K562 (cell line): Measurements from ENCODE around the gene RUNDC3A. TPM values are rescaled to one million over a fixed set of nuclear protein-coding genes. Genes with fewer than 3 reads are reported as not detected.
A peak's percentile ranks its signal among the peaks of the same experiment; 100 is the strongest.

Experiments
- BRD9 ChIP-seq: fragments of 450-650 bp; IDR thresholded peaks from 2 replicates; pipeline ENCODE4 v1.6.1; 2018; ENCODE audit warnings: low read depth; ENCODE audit not compliant: partially characterized antibody
- CHD4 ChIP-seq: fragments of 200-600 bp; sonication (generic); IDR thresholded peaks from 3 replicates; pipeline ENCODE4 v1.6.1; 2012; ENCODE audit warnings: low read depth, mild to moderate bottlenecking, mixed read lengths, low read length, inconsistent platforms; ENCODE audit not compliant: insufficient read depth, insufficient replicate concordance, poor library complexity, severe bottlenecking
- FOXM1 ChIP-seq, 2 experiments: fragments of 450-650 bp in 1 of 2; sonication (generic) in 1 of 2; formaldehyde crosslinking in 1 of 2; IDR thresholded peaks; 2 replicates each; pipeline versions ENCODE4 v1.6.1 to v1.9.0; 2017 to 2022; ENCODE audit warnings: low read depth in 2 of 2, mild to moderate bottlenecking in 2 of 2, missing genetic modification reagents in 1 of 2, moderate library complexity in 1 of 2
- HLTF ChIP-seq: fragments of 450-650 bp; IDR thresholded peaks from 2 replicates; pipeline ENCODE4 v1.6.1; 2016
- HNRNPH1 ChIP-seq: fragments of 200-400 bp; formaldehyde crosslinking; optimal IDR thresholded peaks from 2 replicates; pipeline ENCODE3; 2017; ENCODE audit warnings: low read depth, mild to moderate bottlenecking, low read length, moderate library complexity
- ILF3 ChIP-seq: fragments of 450-650 bp; IDR thresholded peaks from 2 replicates; pipeline ENCODE4 v1.6.1; 2018; ENCODE audit warnings: antibody characterized with exemption, mild to moderate bottlenecking, moderate library complexity, borderline replicate concordance
- POLR2H ChIP-seq: IDR thresholded peaks from 2 replicates; pipeline ENCODE4 v1.6.1; 2016; ENCODE audit warnings: missing genetic modification characterization, low read depth, mild to moderate bottlenecking, control low read depth, missing compliant biosample characterization, moderate library complexity
- SMAD4 ChIP-seq: fragments of 250-450 bp; sonication (Bioruptor Pico); conservative IDR thresholded peaks from 2 replicates; pipeline ENCODE4 v1.8.0; 2021; ENCODE audit warnings: inconsistent platforms, mild to moderate bottlenecking, moderate library complexity
- ZBED1 ChIP-seq: IDR thresholded peaks from 2 replicates; pipeline ENCODE4 v1.6.1; 2014
- ZNF57 ChIP-seq: fragments of 450-650 bp; formaldehyde crosslinking; IDR thresholded peaks from 2 replicates; pipeline ENCODE4 v1.4.0; 2020; ENCODE audit warnings: mild to moderate bottlenecking, moderate library complexity
- polyA plus RNA-seq, 8 experiments: library from polyadenylated mRNA; depleted of rRNA in 4 of 8; stranded (reverse) in 5 of 8; unstranded in 3 of 8; fragments of >200 nt; fragmentation: Nextera tagmentation in 2 of 8; fragmentation: Illumina TruSeq in 1 of 8; extraction: Ambion mirVana in 2 of 8; extraction: Trizol in 1 of 8; gene quantifications; 2 replicates each; pipeline versions ENCODE4 v1.2.1 to v1.2.3, GENCODE V29; 2011 to 2014; ENCODE audit warnings: inconsistent platforms in 1 of 8, missing spikeins in 1 of 8
- total RNA-seq, 7 experiments: library from RNA; depleted of rRNA in 6 of 7; stranded (reverse); fragments of >200 nt in 6 of 7; fragmentation: Illumina TruSeq in 2 of 7; extraction: Trizol in 2 of 7; gene quantifications; 2 replicates each; pipeline versions ENCODE4 v1.2.1 to v1.2.3, GENCODE V29; 2011 to 2021; ENCODE audit warnings: low replicate concordance in 1 of 7
- TF ChIP-seq, protein P1 (sequence below): fragments of 450-650 bp; IDR thresholded peaks from 2 replicates; pipeline ENCODE4 v1.7.1; 2018; ENCODE audit warnings: mild to moderate bottlenecking, low read depth; ENCODE audit not compliant: partially characterized antibody
- TF ChIP-seq, protein P2 (sequence below): fragments of 250-450 bp; sonication (Bioruptor Pico); IDR thresholded peaks from 2 replicates; pipeline ENCODE4 v1.5.0; 2021
- TF ChIP-seq, protein P3 (sequence below): fragments of 200-400 bp; formaldehyde crosslinking; IDR thresholded peaks from 2 replicates; pipeline ENCODE4 v1.6.1; 2017; ENCODE audit warnings: mild to moderate bottlenecking, low read depth, low read length, moderate library complexity
- TF ChIP-seq, protein P4 (sequence below): sonication (generic); formaldehyde crosslinking; IDR thresholded peaks from 2 replicates; pipeline ENCODE4 v1.9.0; 2022; ENCODE audit warnings: mild to moderate bottlenecking, missing genetic modification reagents
- TF ChIP-seq, protein P5 (sequence below): fragments of 250-450 bp; sonication (Bioruptor Pico); IDR thresholded peaks from 2 replicates; pipeline ENCODE4 v1.4.0; 2020; ENCODE audit warnings: mild to moderate bottlenecking, moderate library complexity

RUNDC3A gene
- total and polyA plus RNA-seq, 9 of the 15 experiments (the other 6 are each of a cell fraction or from before 2014, with no cell fraction given): not detected

DNA sequence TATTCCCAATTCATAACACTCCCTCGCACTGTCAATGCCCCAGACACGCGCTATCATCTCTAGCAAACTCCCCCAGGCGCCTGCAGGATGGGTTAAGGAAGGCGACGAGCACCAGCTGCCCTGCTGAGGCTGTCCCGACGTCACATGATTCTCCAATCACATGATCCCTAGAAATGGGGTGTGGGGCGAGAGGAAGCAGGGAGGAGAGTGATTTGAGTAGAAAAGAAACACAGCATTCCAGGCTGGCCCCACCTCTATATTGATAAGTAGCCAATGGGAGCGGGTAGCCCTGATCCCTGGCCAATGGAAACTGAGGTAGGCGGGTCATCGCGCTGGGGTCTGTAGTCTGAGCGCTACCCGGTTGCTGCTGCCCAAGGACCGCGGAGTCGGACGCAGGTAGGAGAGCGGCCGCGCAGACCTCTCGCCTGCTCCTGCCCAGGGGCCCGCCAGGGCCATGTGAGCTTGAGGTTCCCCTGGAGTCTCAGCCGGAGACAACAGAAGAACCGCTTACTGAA, 36.6 kb downstream of the RUNDC3A start, which contains the start of gene GRN (continued):
- no peak for TF ChIP-seq HNRNPH1
- no peak for TF ChIP-seq BRD9
- TF ChIP-seq, protein P1, sequence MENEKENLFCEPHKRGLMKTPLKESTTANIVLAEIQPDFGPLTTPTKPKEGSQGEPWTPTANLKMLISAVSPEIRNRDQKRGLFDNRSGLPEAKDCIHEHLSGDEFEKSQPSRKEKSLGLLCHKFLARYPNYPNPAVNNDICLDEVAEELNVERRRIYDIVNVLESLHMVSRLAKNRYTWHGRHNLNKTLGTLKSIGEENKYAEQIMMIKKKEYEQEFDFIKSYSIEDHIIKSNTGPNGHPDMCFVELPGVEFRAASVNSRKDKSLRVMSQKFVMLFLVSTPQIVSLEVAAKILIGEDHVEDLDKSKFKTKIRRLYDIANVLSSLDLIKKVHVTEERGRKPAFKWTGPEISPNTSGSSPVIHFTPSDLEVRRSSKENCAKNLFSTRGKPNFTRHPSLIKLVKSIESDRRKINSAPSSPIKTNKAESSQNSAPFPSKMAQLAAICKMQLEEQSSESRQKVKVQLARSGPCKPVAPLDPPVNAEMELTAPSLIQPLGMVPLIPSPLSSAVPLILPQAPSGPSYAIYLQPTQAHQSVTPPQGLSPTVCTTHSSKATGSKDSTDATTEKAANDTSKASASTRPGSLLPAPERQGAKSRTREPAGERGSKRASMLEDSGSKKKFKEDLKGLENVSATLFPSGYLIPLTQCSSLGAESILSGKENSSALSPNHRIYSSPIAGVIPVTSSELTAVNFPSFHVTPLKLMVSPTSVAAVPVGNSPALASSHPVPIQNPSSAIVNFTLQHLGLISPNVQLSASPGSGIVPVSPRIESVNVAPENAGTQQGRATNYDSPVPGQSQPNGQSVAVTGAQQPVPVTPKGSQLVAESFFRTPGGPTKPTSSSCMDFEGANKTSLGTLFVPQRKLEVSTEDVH: peak; percentile 28
- no peak for TF ChIP-seq FOXM1 (IDR thresholded peaks at IDR 0.05; ENCODE audit: low read depth)
- no peak for TF ChIP-seq FOXM1 (CRISPR knock-in tag; IDR thresholded peaks at IDR 0.05; ENCODE audit: low read depth)
- TF ChIP-seq, protein P2, sequence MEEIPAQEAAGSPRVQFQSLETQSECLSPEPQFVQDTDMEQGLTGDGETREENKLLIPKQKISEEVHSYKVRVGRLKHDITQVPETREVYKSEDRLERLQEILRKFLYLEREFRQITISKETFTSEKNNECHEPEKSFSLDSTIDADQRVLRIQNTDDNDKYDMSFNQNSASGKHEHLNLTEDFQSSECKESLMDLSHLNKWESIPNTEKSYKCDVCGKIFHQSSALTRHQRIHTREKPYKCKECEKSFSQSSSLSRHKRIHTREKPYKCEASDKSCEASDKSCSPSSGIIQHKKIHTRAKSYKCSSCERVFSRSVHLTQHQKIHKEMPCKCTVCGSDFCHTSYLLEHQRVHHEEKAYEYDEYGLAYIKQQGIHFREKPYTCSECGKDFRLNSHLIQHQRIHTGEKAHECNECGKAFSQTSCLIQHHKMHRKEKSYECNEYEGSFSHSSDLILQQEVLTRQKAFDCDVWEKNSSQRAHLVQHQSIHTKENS: no peak
- TF ChIP-seq ZBED1: no peak
- no peak for TF ChIP-seq CHD4
- no peak for TF ChIP-seq ILF3
- TF ChIP-seq POLR2H (tag): no peak; the same call in 1 of the 2 replicates
- TF ChIP-seq SMAD4 (CRISPR knock-in tag): peak; percentile 75
- TF ChIP-seq, protein P3, sequence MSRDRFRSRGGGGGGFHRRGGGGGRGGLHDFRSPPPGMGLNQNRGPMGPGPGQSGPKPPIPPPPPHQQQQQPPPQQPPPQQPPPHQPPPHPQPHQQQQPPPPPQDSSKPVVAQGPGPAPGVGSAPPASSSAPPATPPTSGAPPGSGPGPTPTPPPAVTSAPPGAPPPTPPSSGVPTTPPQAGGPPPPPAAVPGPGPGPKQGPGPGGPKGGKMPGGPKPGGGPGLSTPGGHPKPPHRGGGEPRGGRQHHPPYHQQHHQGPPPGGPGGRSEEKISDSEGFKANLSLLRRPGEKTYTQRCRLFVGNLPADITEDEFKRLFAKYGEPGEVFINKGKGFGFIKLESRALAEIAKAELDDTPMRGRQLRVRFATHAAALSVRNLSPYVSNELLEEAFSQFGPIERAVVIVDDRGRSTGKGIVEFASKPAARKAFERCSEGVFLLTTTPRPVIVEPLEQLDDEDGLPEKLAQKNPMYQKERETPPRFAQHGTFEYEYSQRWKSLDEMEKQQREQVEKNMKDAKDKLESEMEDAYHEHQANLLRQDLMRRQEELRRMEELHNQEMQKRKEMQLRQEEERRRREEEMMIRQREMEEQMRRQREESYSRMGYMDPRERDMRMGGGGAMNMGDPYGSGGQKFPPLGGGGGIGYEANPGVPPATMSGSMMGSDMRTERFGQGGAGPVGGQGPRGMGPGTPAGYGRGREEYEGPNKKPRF: no peak
- TF ChIP-seq, protein P4, sequence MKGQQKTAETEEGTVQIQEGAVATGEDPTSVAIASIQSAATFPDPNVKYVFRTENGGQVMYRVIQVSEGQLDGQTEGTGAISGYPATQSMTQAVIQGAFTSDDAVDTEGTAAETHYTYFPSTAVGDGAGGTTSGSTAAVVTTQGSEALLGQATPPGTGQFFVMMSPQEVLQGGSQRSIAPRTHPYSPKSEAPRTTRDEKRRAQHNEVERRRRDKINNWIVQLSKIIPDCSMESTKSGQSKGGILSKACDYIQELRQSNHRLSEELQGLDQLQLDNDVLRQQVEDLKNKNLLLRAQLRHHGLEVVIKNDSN (CRISPR knock-in tag): peak; percentile 98
- TF ChIP-seq, protein P5, sequence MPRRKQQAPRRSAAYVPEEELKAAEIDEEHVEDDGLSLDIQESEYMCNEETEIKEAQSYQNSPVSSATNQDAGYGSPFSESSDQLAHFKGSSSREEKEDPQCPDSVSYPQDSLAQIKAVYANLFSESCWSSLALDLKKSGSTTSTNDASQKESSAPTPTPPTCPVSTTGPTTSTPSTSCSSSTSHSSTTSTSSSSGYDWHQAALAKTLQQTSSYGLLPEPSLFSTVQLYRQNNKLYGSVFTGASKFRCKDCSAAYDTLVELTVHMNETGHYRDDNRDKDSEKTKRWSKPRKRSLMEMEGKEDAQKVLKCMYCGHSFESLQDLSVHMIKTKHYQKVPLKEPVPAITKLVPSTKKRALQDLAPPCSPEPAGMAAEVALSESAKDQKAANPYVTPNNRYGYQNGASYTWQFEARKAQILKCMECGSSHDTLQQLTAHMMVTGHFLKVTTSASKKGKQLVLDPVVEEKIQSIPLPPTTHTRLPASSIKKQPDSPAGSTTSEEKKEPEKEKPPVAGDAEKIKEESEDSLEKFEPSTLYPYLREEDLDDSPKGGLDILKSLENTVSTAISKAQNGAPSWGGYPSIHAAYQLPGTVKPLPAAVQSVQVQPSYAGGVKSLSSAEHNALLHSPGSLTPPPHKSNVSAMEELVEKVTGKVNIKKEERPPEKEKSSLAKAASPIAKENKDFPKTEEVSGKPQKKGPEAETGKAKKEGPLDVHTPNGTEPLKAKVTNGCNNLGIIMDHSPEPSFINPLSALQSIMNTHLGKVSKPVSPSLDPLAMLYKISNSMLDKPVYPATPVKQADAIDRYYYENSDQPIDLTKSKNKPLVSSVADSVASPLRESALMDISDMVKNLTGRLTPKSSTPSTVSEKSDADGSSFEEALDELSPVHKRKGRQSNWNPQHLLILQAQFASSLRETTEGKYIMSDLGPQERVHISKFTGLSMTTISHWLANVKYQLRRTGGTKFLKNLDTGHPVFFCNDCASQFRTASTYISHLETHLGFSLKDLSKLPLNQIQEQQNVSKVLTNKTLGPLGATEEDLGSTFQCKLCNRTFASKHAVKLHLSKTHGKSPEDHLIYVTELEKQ: no peak
- TF ChIP-seq HLTF: no peak; the same call in 1 of the 2 replicates
- TF ChIP-seq ZNF57 (CRISPR knock-in tag): no peak
